HG03066 (cell line): ENCODE data around the gene IGHMBP2.
"Not testable (repeated sequence)": the region's sequence is repeated elsewhere in the genome, so short reads cannot be mapped to it uniquely, and the experiment has no call there.

Source experiments
- ATAC-seq: cut with Tn5 transposase; IDR thresholded peaks from one replicate; pipeline ENCODE4 v1.9.1; 2021; ENCODE audit warnings: low read depth; ENCODE audit not compliant: unreplicated experiment

Gene IGHMBP2

GRCh38 chr11:68903288-68904247 is at the start of gene IGHMBP2, which contains the start of gene MRPL21:
IGHMBP2 (plus strand) TSS chr11:68903891; CDS start chr11:68903953, 62 bp downstream.
MRPL21 (minus strand) TSS chr11:68903832; CDS start chr11:68903810, 22 bp downstream.
- ATAC-seq: peak; percentile 92

GRCh38 chr11:68854273-68854958 is 49.3 kb upstream of the IGHMBP2 start:
- ATAC-seq: no peak

GRCh38 chr11:68855205-68855981 is 48.3 kb upstream of the IGHMBP2 start:
- ATAC-seq: no peak

- ATAC-seq: not testable (repeated sequence)
These were observed 47.2 kb upstream of the IGHMBP2 start for GRCh38 chr11:68856425-68857030.

- no peak for ATAC-seq
These were observed 46.6 kb upstream of the IGHMBP2 start for GRCh38 chr11:68857037-68857586.

DNA sequence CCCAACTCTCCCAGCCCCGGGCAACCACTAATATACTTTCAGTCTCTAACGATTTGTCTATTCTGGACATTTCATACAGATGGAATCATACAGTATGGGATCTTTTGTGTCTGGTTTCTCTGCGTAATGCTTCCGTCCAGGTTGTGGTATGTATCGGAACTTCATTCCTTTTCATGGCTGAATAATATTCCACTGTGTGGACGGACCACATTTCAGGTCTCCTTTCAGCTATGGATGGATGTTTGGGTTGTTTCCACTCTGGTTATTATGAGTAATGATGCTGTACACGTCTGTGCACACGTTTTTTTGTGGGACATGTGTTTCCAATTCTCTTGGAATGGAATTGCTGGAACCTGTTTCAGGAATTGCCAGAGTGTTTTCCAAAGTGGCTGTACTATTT is 44.6 kb upstream of the IGHMBP2 start:
- ATAC-seq: no peak

DNA sequence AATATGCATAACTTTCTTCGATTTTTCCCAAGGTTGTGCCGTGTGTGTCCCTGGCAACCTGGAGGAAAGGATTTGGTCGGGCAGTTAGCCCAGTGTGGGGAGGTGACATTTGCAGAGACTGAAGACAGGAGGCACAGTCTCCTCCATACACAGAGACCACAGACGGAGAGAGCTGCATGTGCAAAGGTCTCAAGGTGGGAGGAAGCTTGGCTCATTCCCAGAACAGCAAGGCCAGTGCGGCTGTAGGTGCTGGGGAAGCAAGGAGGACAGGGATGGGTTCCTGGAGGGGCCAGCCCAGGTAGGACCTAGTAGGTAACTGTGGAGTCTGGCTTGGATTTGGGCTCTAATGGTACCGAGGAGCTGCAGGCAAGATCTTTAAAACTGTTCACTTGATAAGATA is 41.3 kb upstream of the IGHMBP2 start:
- no peak for ATAC-seq

DNA sequence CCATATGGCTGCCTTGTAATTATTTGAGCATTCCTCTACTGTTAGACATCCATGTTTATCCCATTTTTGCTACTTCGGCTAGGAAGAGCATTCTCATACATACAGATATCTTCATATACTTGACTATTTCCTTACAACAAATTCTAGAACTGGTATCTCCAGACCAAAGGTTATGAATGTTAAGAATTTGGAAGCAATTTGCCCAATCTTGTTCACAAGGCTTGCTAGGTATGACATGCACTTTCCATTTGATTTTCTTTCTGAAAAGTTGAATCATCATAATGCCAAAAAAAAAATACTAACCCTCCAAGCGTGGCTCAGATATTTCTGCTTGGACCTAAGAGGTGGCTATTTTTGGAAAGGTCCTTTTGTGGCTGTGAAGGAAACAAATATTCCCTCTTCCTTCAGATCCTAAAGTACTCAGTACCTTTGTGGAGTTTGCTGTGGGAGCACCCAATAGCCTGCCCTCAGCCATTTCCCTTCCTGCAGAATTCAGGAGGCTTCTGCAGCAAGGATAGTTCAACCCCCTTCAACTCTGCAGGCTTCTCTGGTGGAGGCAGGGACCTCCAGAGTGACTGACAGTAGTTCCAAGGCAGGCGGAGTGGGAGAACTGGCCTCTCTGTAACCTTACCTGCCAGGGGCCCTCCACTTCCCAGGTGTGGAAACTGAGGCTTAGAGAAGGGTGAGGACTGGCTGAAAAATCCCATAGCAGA is 40.0 kb upstream of the IGHMBP2 start:
- no peak for ATAC-seq

DNA sequence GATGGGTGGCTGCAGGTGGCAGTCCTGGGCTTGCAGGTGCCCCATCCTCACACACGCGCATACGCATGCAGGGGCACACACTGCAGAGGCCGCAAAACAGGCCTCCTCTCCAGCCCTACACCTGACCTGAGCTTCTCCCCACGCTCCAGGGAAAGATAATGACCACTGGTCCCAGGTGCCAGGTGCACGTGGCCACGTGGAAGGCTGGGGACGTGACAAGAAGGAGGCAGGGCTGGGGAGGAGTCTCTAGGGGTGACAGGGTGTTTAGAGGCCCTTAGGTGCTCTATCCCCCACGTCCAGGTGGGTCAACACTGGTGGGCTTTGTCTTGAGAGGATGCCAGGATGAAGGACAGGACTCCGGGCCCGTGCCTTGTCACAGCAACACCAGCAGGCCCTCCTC is 38.5 kb upstream of the IGHMBP2 start:
- ATAC-seq: no peak

DNA sequence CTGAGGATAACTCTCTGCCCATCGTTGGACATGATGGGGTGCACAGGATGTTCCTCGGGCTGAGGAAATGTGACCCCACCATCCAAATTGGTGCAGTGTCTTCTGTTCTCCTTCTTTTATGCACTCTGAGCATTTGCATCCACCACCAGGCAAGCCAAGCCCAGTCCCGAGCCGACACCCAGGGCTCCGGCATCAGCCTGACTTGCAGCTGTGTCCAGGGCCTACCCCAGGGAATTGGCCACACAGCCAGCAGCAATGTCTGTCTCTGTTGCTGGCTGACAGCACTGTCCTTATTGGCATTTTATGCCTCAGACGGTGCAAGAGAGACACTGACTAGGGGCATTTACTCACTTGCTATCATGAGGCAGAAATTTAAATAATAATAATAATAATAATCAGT is 36.6 kb upstream of the IGHMBP2 start:
- no peak for ATAC-seq

- no peak for ATAC-seq
These were observed 35.4 kb upstream of the IGHMBP2 start for GRCh38 chr11:68868221-68868835.

- no peak for ATAC-seq
These were observed 33.2 kb upstream of the IGHMBP2 start for GRCh38 chr11:68870470-68870869.

GRCh38 chr11:68872216-68873003 is 31.3 kb upstream of the IGHMBP2 start:
- no peak for ATAC-seq

- ATAC-seq: no peak
These were observed 25.7 kb upstream of the IGHMBP2 start for GRCh38 chr11:68878022-68878421.

DNA sequence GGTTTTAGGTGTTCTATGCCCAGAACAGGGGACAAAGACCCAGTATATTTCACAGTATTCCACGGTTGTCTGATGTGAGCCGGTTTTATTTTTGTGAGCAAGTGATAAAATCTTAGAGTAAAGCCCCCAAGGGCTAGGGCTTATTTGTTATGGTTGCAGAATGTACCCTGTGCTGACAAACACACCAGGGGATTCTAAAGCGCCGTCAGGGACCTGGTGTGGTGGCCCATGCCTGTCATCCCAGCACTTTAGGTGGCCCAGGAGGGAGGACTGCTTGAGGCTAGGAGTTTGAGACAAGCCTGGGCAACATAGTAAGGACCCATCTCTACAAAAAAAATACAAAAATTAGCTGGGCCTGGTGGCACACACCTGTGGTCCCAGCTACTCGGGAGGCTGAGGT is 22.8 kb upstream of the IGHMBP2 start:
- ATAC-seq: no peak

DNA sequence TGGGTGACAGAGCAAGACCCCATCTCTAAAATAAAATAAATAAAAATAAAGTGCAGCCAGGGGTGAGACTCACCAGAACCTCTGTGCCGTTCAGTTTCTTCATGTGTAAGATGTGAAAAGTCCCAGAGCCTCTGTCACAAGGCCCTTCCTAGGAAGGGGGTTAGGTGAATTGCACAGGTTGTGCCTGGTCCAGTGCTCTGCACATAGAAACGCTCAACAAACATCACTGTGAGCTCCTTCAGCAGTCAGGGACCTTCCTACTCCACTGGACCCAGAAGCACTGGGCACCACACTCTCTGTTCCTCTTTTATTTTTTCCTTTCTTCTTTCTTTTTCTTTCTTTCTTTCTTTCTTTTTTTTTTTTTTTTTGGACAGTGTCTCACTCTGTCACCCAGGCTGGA is 22.4 kb upstream of the IGHMBP2 start:
- ATAC-seq: no peak

- ATAC-seq: no peak
These were observed 21.3 kb upstream of the IGHMBP2 start for GRCh38 chr11:68882391-68882790.

DNA sequence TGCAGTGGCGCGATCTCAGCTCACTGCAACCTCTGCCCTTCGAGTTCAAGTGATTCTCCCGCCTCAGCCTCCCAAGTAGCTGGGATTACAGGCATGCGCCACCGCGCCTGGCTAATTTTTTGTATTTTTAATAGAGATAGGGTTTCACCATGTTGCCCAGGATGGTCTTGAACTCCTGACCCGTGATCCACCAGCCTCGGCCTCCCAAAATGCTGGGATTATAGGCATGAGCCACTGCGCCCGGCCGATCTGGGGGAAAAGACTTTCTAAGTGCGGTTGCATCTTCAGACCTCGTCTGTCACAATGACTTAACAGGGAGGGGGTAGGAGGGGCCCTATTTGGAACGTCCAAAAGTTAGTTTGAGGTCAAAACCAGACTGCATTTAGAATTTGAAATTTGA is 18.9 kb upstream of the IGHMBP2 start:
- ATAC-seq: not testable (repeated sequence)
